ENCODE data around the gene GPR18. TPM values are rescaled to one million over a fixed set of nuclear protein-coding genes. Genes with fewer than 3 reads are reported as not detected.

The GPR18 gene
- total and polyA plus RNA-seq, 9 of the 15 experiments (the other 6 are each of a cell fraction or from before 2014, with no cell fraction given): 0.75 TPM; not detected in 8

- TF ChIP-seq REST (IDR thresholded peaks at IDR 0.05; ENCODE audit: borderline replicate concordance) (peak; percentile 46; the same call in 1 of the 2 replicates), REST (CRISPR knock-in tag; IDR thresholded peaks at IDR 0.05; ENCODE audit: low read depth) (no peak), GTF3C2 (IDR thresholded peaks at IDR 0.05; ENCODE audit: borderline replicate concordance, extremely low read depth, insufficient read length) (no peak)
Observed at GRCh38 chr13:99290894-99291293, 32.7 kb upstream of the GPR18 start (continued).
